ENCODE measurements around the gene ZNF93.
A peak's percentile ranks its signal among the peaks of the same experiment; 100 is the strongest.
"Not testable (repeated sequence)": the region's sequence is repeated elsewhere in the genome, so short reads cannot be mapped to it uniquely, and the experiment has no call there.

Gene ZNF93

DNA sequence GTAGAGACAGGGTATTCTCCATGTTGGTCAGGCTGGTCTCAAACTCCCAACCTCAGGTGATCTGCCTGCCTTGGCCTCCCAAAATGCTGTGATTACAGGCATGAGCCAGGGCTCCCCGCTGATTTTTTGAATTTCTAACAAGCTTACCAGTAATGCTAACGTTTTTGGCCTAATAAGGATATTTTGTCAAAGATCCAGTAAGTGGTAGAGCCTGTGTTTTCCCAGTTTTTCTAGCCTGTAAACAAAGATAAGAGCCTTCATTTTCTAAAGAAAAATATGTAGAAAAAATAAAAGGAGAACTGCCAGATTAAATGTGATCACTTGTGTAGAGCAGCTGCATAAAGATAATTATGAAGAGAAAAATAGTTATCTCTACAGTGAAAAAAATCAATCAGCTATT is 37.7 kb downstream of the ZNF93 start:
- DNase-seq: no peak

GRCh38 chr19:19943848-19944582 is 43.3 kb downstream of the ZNF93 start:
- DNase-seq: no peak

GRCh38 chr19:19944583-19944880 is 43.8 kb downstream of the ZNF93 start:
- DNase-seq: no peak

DNA sequence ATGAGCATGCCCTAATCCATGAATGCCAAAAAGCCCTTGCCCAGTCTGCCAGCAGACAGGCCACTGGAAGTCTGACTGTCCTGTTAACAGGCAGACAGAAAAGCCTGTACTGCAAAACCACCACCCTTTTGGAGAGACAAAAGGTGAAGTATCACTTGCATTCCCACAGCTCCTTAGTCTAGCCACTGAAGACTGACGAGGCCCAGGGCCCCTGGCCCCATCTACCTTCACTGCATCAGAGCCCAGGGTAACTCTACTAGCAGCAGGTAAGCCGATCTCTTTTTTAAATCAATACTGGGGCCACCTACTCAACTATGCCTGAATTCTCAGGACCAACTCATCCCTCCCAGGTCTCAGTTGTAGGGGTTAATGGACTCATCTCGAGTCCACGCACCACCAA is 45.5 kb downstream of the ZNF93 start:
- DNase-seq: no peak

DNA sequence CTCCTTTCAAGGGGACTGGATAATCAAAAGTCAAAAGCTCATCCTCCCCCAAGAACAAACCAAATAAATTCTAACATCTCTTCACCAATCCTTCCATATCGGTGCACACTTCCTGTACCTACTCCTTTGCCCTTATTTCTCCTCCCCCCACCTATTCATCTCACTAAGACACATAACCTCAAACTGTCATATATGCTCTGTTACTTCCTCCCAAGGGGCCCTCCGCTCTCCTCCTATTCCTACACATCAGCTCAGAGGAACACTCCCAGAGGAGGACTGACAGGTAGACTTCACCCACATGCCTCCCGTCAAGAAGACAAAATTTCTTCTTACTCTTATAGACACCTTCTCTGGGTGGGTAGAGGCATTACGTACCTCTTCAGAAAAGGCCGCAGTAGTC is 48.1 kb downstream of the ZNF93 start:
- DNase-seq: no peak

DNA sequence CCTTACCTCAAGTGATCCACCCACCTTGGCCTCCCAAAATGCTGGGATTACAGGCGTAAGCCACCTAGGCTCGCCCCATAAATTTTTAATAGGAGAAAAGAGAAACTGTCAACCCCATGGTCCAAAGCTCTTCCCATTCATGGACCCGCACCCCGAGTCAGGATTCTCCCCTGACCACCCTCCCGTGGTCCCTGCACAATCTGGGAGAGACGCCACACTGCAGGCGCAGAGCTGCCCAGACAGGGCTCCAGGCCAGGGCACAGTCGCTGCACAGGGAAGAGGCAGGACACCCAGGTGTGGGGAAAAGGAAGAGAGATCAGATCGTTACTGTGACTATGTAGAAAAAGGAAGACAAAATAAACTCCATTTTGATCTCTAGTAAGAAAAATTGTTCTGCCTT is 54.5 kb downstream of the ZNF93 start:
- no peak for DNase-seq

- DNase-seq: no peak
Measured at GRCh38 chr19:19956434-19957075, 55.8 kb downstream of the ZNF93 start.

- not testable (repeated sequence) for DNase-seq
Measured at GRCh38 chr19:19957766-19958165, 57.0 kb downstream of the ZNF93 start.

- DNase-seq: peak; percentile 20 to 53 (median 34)
Measured at GRCh38 chr19:19959151-19959799, 58.5 kb downstream of the ZNF93 start.

DNA sequence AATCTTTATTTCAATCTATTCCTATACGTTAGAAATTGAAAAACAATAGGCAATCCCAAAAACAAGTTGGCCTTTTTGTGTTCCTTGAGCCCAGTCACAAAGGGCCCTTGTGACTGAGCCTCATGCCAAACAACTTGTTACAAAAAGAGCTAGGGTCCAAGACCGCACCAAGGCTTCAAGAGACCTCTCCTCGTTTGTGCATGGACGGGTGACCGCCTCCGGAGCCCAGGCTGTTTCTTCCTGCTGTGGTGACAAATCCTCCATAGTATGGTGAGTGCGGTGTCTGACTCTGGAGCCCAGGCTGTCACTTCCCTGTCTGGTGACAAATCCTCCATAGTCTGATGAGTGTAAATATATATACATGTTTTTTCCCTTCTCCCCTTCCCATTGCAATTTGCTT is 63.7 kb downstream of the ZNF93 start:
- DNase-seq: no peak

- not testable (repeated sequence) for DNase-seq
Measured at GRCh38 chr19:19966126-19966525, 65.4 kb downstream of the ZNF93 start.

DNA sequence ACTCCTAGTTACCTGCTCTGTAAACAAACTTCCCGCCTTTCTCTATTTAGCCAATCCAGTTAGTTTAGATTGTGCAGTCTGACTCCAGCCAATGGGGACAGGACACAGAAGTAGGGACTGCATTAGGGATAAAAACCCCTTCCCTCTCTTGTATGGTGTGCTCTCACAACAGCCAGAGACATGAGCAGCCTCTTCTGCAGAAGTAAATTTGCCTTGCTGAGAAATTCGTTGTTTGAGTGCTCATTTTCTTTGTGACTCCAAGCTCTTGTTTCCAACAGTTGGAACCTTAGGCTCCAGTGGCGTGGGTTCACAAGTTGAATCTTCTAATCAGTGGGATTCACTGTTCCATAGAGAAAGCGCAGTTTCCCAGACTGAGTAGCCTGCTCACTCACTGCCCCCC is 66.1 kb downstream of the ZNF93 start:
- no peak for DNase-seq
